GM23338 (cell line): ENCODE measurements around the gene CACNB2. TPM values are rescaled to one million over a fixed set of nuclear protein-coding genes. Genes with fewer than 3 reads are reported as not detected.

Source experiments
- ATAC-seq: fragments of 200-7000 bp; cut with Tn5 transposase; 3 replicates; pipeline ENCODE4 v1.9.1; 2020
- DNase-seq: peaks from one replicate; pipeline ENCODE4 v3.0.0-alpha.2; 2015; ENCODE audit warnings: low spot score
- H2AFZ ChIP-seq: fragments of 200-600 bp; sonication (generic); 2 replicates; pipeline ENCODE4 v1.8.0; 2016; ENCODE audit warnings: antibody characterized with exemption, mild to moderate bottlenecking, moderate library complexity
- H3F3A ChIP-seq: fragments of 200-600 bp; sonication (generic); replicated peaks from 2 replicates; pipeline ENCODE4 v1.8.0; 2017; ENCODE audit warnings: antibody characterized with exemption, mixed run types, low read depth
- H3K27ac ChIP-seq: fragments of 200-600 bp; sonication (generic); 2 replicates; pipeline ENCODE4 v1.6.1; 2016; ENCODE audit warnings: low read depth
- H3K27me3 ChIP-seq: fragments of 200-600 bp; sonication (generic); 2 replicates; pipeline ENCODE4 v1.8.0; 2016; ENCODE audit warnings: mild to moderate bottlenecking, mixed run types, moderate library complexity; ENCODE audit not compliant: insufficient read depth
- H3K36me3 ChIP-seq: fragments of 200-600 bp; sonication (generic); 2 replicates; pipeline ENCODE4 v1.8.0; 2016; ENCODE audit warnings: mild to moderate bottlenecking; ENCODE audit not compliant: insufficient read depth
- H3K4me1 ChIP-seq: fragments of 200-600 bp; sonication (generic); 2 replicates; pipeline ENCODE4 v1.8.0; 2016; ENCODE audit warnings: mild to moderate bottlenecking, moderate library complexity; ENCODE audit not compliant: insufficient read depth
- H3K4me2 ChIP-seq: fragments of 200-600 bp; sonication (generic); 2 replicates; pipeline ENCODE4 v1.7.1; 2017; ENCODE audit warnings: mixed run types
- H3K4me3 ChIP-seq: fragments of 200-600 bp; sonication (generic); 2 replicates; pipeline ENCODE4 v1.6.1; 2016; ENCODE audit warnings: mixed run types
- H3K79me2 ChIP-seq: fragments of 200-600 bp; sonication (generic); replicated peaks from 2 replicates; pipeline ENCODE4 v1.8.0; 2017; ENCODE audit warnings: mild to moderate bottlenecking; ENCODE audit not compliant: insufficient read depth
- H3K9me2 ChIP-seq: fragments of 200-600 bp; sonication (generic); 2 replicates; pipeline ENCODE4 v1.8.0; 2017; ENCODE audit not compliant: insufficient read depth
- H4K20me1 ChIP-seq: fragments of 200-600 bp; sonication (generic); replicated peaks from 2 replicates; pipeline ENCODE4 v1.8.0; 2017; ENCODE audit warnings: mild to moderate bottlenecking; ENCODE audit not compliant: insufficient read depth
- H3K27ac Mint-ChIP-seq: 2 replicates; pipeline ENCODE4 v1.8.0; 2020; ENCODE audit warnings: inconsistent platforms, mild to moderate bottlenecking, moderate library complexity, mixed read lengths
- H3K27me3 Mint-ChIP-seq: 3 replicates; pipeline ENCODE4 v1.8.0; 2022; ENCODE audit warnings: low read depth, mild to moderate bottlenecking, moderate library complexity, mixed read lengths, inconsistent platforms; ENCODE audit not compliant: insufficient read depth, poor library complexity
- H3K36me3 Mint-ChIP-seq: 3 replicates; pipeline ENCODE4 v1.8.0; 2021; ENCODE audit warnings: low read depth, mild to moderate bottlenecking, inconsistent platforms, moderate library complexity, mixed read lengths
- H3K4me1 Mint-ChIP-seq: 3 replicates; pipeline ENCODE4 v1.8.0; 2020; ENCODE audit warnings: mild to moderate bottlenecking, inconsistent platforms, mixed read lengths
- H3K4me3 Mint-ChIP-seq: 3 replicates; pipeline ENCODE4 v1.8.0; 2021; ENCODE audit warnings: moderate library complexity, mild to moderate bottlenecking, inconsistent platforms, mixed read lengths
- H3K9me3 Mint-ChIP-seq: 3 replicates; pipeline ENCODE4 v1.8.0; 2020; ENCODE audit warnings: moderate library complexity, mild to moderate bottlenecking, inconsistent platforms, mixed read lengths
- CREB1 ChIP-seq: fragments of 250-450 bp; sonication (Bioruptor Pico); IDR thresholded peaks from 2 replicates; pipeline ENCODE4 v1.5.0; 2020; ENCODE audit warnings: low read depth, mild to moderate bottlenecking, moderate library complexity
- ETS1 ChIP-seq: IDR thresholded peaks from 2 replicates; pipeline ENCODE4 v1.6.1; 2016; ENCODE audit warnings: antibody characterized with exemption
- EZH2 ChIP-seq: fragments of 200-600 bp; sonication (generic); IDR thresholded peaks from one replicate; pipeline ENCODE4 v1.8.0; 2017; ENCODE audit warnings: antibody characterized with exemption, mild to moderate bottlenecking, low read depth; ENCODE audit not compliant: unreplicated experiment
- EZH2phosphoT487 ChIP-seq: fragments of 200-600 bp; sonication (generic); IDR thresholded peaks from one replicate; pipeline ENCODE4 v1.8.1; 2018; ENCODE audit warnings: antibody characterized with exemption; ENCODE audit not compliant: unreplicated experiment
- JUNB ChIP-seq: IDR thresholded peaks from one replicate; pipeline ENCODE4 v1.6.1; 2016; ENCODE audit warnings: antibody characterized with exemption; ENCODE audit not compliant: unreplicated experiment
- POLR2AphosphoS5 ChIP-seq: IDR thresholded peaks from 2 replicates; pipeline ENCODE4 v1.6.1; 2016; ENCODE audit warnings: antibody characterized with exemption, low read depth
- REST ChIP-seq: IDR thresholded peaks from one replicate; pipeline ENCODE4 v1.6.1; 2018; ENCODE audit warnings: antibody characterized with exemption; ENCODE audit not compliant: unreplicated experiment
- STAT1 ChIP-seq: IDR thresholded peaks from one replicate; pipeline ENCODE4 v1.6.1; 2016; ENCODE audit warnings: antibody characterized with exemption; ENCODE audit not compliant: unreplicated experiment
- ZNF114 ChIP-seq: fragments of 250-450 bp; sonication (Bioruptor Pico); IDR thresholded peaks from 2 replicates; pipeline ENCODE4 v1.5.0; 2020; ENCODE audit warnings: mild to moderate bottlenecking, moderate library complexity
- ZNF331 ChIP-seq: fragments of 250-450 bp; sonication (Bioruptor Pico); IDR thresholded peaks from 2 replicates; pipeline ENCODE4 v1.5.0; 2020; ENCODE audit warnings: low read depth, mild to moderate bottlenecking, moderate library complexity
- polyA plus RNA-seq: library from polyadenylated mRNA; unstranded; fragments of >200 nt; fragmentation: Nextera tagmentation; extraction: Ambion mirVana; gene quantifications from 2 replicates; pipeline ENCODE4 v1.2.1, GENCODE V29; 2016
- total RNA-seq: library from RNA; depleted of rRNA; stranded (reverse); fragments of >200 nt; shearing (Covaris generic); gene quantifications from 2 replicates; pipeline ENCODE4 v1.2.3, GENCODE V29; 2014
- TF ChIP-seq, protein P1 (sequence below), 2 experiments: fragments of 200-600 bp in 1 of 2; sonication (generic) in 1 of 2; conservative IDR thresholded peaks; 2 replicates each; pipeline versions ENCODE4 v1.5.1 to v1.6.1; 2016 to 2017; ENCODE audit warnings: antibody characterized with exemption in 2 of 2, low read depth in 2 of 2, mild to moderate bottlenecking in 2 of 2, moderate library complexity in 1 of 2
- TF ChIP-seq, protein P2 (sequence below): fragments of 250-450 bp; sonication (Bioruptor Pico); IDR thresholded peaks from 2 replicates; pipeline ENCODE4 v1.5.0; 2020; ENCODE audit warnings: mild to moderate bottlenecking, moderate library complexity

Gene CACNB2
- total and polyA plus RNA-seq, 2 experiments from 2014 or later: 5.0 to 5.9 TPM

GRCh38 chr10:18298256-18298655 lies 158.0 kb downstream of the CACNB2 start:
- Histone ChIP-seq H3F3A (no peaks in the 10 kb centered on the region), H2AFZ (no peak overlapping the region), H3K36me3 (no peaks in the 10 kb centered on the region), H3K27ac (no peak overlapping the region), H3K79me2 (no peaks in the 10 kb centered on the region), H4K20me1 (no peaks in the 10 kb centered on the region), H3K4me2 (no peak overlapping the region), H3K9me2 (0 out of 2 replicates have a peak, but pooled peaks cover 5% of the 10 kb centered on the region), H3K27me3 (no peaks in the 10 kb centered on the region), H3K4me1 (no peaks in the 10 kb centered on the region), H3K4me3 (no peak overlapping the region)
- peaks cover 4% of the 10 kb centered on the region for H3K27me3 Mint-ChIP-seq
- H3K9me3 Mint-ChIP-seq: no peaks in the 10 kb centered on the region
- TF ChIP-seq ETS1: no peak
- TF ChIP-seq, protein P1, sequence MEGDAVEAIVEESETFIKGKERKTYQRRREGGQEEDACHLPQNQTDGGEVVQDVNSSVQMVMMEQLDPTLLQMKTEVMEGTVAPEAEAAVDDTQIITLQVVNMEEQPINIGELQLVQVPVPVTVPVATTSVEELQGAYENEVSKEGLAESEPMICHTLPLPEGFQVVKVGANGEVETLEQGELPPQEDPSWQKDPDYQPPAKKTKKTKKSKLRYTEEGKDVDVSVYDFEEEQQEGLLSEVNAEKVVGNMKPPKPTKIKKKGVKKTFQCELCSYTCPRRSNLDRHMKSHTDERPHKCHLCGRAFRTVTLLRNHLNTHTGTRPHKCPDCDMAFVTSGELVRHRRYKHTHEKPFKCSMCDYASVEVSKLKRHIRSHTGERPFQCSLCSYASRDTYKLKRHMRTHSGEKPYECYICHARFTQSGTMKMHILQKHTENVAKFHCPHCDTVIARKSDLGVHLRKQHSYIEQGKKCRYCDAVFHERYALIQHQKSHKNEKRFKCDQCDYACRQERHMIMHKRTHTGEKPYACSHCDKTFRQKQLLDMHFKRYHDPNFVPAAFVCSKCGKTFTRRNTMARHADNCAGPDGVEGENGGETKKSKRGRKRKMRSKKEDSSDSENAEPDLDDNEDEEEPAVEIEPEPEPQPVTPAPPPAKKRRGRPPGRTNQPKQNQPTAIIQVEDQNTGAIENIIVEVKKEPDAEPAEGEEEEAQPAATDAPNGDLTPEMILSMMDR (conservative IDR thresholded peaks at IDR 0.05; ENCODE audit: low read depth in 2 of 2): no peak
- no peak for TF ChIP-seq CREB1 (CRISPR knock-in tag)
- no peak for TF ChIP-seq POLR2AphosphoS5
- no peak for TF ChIP-seq ZNF114 (CRISPR knock-in tag)
- TF ChIP-seq EZH2phosphoT487: no peak
- TF ChIP-seq, protein P2, sequence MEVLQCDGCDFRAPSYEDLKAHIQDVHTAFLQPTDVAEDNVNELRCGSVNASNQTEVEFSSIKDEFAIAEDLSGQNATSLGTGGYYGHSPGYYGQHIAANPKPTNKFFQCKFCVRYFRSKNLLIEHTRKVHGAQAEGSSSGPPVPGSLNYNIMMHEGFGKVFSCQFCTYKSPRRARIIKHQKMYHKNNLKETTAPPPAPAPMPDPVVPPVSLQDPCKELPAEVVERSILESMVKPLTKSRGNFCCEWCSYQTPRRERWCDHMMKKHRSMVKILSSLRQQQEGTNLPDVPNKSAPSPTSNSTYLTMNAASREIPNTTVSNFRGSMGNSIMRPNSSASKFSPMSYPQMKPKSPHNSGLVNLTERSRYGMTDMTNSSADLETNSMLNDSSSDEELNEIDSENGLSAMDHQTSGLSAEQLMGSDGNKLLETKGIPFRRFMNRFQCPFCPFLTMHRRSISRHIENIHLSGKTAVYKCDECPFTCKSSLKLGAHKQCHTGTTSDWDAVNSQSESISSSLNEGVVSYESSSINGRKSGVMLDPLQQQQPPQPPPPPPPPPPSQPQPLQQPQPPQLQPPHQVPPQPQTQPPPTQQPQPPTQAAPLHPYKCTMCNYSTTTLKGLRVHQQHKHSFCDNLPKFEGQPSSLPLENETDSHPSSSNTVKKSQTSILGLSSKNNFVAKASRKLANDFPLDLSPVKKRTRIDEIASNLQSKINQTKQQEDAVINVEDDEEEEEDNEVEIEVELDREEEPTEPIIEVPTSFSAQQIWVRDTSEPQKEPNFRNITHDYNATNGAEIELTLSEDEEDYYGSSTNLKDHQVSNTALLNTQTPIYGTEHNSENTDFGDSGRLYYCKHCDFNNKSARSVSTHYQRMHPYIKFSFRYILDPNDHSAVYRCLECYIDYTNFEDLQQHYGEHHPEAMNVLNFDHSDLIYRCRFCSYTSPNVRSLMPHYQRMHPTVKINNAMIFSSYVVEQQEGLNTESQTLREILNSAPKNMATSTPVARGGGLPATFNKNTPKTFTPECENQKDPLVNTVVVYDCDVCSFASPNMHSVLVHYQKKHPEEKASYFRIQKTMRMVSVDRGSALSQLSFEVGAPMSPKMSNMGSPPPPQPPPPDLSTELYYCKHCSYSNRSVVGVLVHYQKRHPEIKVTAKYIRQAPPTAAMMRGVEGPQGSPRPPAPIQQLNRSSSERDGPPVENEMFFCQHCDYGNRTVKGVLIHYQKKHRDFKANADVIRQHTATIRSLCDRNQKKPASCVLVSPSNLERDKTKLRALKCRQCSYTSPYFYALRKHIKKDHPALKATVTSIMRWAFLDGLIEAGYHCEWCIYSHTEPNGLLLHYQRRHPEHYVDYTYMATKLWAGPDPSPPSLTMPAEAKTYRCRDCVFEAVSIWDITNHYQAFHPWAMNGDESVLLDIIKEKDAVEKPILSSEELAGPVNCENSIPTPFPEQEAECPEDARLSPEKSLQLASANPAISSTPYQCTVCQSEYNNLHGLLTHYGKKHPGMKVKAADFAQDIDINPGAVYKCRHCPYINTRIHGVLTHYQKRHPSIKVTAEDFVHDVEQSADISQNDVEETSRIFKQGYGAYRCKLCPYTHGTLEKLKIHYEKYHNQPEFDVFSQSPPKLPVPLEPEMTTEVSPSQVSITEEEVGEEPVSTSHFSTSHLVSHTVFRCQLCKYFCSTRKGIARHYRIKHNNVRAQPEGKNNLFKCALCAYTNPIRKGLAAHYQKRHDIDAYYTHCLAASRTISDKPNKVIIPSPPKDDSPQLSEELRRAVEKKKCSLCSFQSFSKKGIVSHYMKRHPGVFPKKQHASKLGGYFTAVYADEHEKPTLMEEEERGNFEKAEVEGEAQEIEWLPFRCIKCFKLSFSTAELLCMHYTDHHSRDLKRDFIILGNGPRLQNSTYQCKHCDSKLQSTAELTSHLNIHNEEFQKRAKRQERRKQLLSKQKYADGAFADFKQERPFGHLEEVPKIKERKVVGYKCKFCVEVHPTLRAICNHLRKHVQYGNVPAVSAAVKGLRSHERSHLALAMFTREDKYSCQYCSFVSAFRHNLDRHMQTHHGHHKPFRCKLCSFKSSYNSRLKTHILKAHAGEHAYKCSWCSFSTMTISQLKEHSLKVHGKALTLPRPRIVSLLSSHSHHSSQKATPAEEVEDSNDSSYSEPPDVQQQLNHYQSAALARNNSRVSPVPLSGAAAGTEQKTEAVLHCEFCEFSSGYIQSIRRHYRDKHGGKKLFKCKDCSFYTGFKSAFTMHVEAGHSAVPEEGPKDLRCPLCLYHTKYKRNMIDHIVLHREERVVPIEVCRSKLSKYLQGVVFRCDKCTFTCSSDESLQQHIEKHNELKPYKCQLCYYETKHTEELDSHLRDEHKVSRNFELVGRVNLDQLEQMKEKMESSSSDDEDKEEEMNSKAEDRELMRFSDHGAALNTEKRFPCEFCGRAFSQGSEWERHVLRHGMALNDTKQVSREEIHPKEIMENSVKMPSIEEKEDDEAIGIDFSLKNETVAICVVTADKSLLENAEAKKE (CRISPR knock-in tag): no peak
- no peak for TF ChIP-seq EZH2
- no peak for TF ChIP-seq REST
- no peak for TF ChIP-seq STAT1
- TF ChIP-seq JUNB: no peak
- TF ChIP-seq ZNF331 (CRISPR knock-in tag): no peak
- H3K27ac Mint-ChIP-seq: no peak overlapping the region
- H3K4me3 Mint-ChIP-seq: no peak overlapping the region
- no peaks in the 10 kb centered on the region for H3K36me3 Mint-ChIP-seq
- peaks cover 8% of the 10 kb centered on the region; the same call in 2 of the 3 replicates for H3K4me1 Mint-ChIP-seq
- ATAC-seq (no peak), DNase-seq (no peak)
